Stimulated activated CD8-positive, alpha-beta memory T cell treated with anti-CD3 and anti-CD28 coated beads, Interleukin-7, amount 100 ng/mL, for 1 hour (primary cell): ENCODE data around the gene SLC6A20.
A peak's percentile ranks its signal among the peaks of the same experiment; 100 is the strongest.

ENCODE experiments used
- DNase-seq, 2 donors: peaks; one replicate each; pipeline ENCODE4 v3.0.0-alpha.2; 2020; ENCODE audit warnings: low read depth in 2 of 2

Gene SLC6A20

GRCh38 chr3:45795882-45796765 lies at the start of gene SLC6A20:
Gene SLC6A20, minus strand, starts transcription at chr3:45796536. Its CDS starts 117 bp downstream, at chr3:45796419.
- DNase-seq: no peak

GRCh38 chr3:45844616-45845015 lies 48.3 kb upstream of the SLC6A20 start:
- DNase-seq: no peak

- DNase-seq: no peak
Measured at GRCh38 chr3:45842851-45843625, 46.7 kb upstream of the SLC6A20 start.

- peak; percentile 76 to 78 for DNase-seq
Measured at GRCh38 chr3:45841757-45842491, 45.6 kb upstream of the SLC6A20 start, which contains the start of gene LZTFL1. Gene LZTFL1, minus strand, starts transcription at chr3:45842119. Its CDS starts 128 bp downstream, at chr3:45841991.

GRCh38 chr3:45841420-45841756 lies 45.1 kb upstream of the SLC6A20 start:
- DNase-seq: peak in 1 of 2 donors; percentile 0

GRCh38 chr3:45838466-45838865 lies 42.1 kb upstream of the SLC6A20 start:
- DNase-seq: no peak

- DNase-seq: no peak
Measured at GRCh38 chr3:45832699-45833098, 36.4 kb upstream of the SLC6A20 start.

- DNase-seq: no peak
Measured at GRCh38 chr3:45830121-45830520, 33.8 kb upstream of the SLC6A20 start.

- DNase-seq: no peak
Measured at GRCh38 chr3:45826908-45827307, 30.6 kb upstream of the SLC6A20 start.

- DNase-seq: no peak
Measured at GRCh38 chr3:45826321-45826720, 30.0 kb upstream of the SLC6A20 start.

- DNase-seq: no peak
Measured at GRCh38 chr3:45821127-45821526, 24.8 kb upstream of the SLC6A20 start.

- no peak for DNase-seq
Measured at GRCh38 chr3:45819543-45819942, 23.2 kb upstream of the SLC6A20 start.

GRCh38 chr3:45817831-45818522 lies 21.6 kb upstream of the SLC6A20 start:
- no peak for DNase-seq

GRCh38 chr3:45816544-45816943 lies 20.2 kb upstream of the SLC6A20 start:
- no peak for DNase-seq

- no peak for DNase-seq
Measured at GRCh38 chr3:45814322-45814721, 18.0 kb upstream of the SLC6A20 start.

GRCh38 chr3:45807681-45808540 lies 11.6 kb upstream of the SLC6A20 start:
- DNase-seq: no peak

- no peak for DNase-seq
Measured at GRCh38 chr3:45807133-45807532, 10.8 kb upstream of the SLC6A20 start.

GRCh38 chr3:45806072-45806471 lies 9.7 kb upstream of the SLC6A20 start:
- DNase-seq: no peak

GRCh38 chr3:45803252-45803935 lies 7.1 kb upstream of the SLC6A20 start:
- DNase-seq: no peak

GRCh38 chr3:45802146-45802545 lies 5.8 kb upstream of the SLC6A20 start:
- DNase-seq: no peak
